K562 (cell line): ENCODE data around the gene FCHSD1. TPM values are rescaled to one million over a fixed set of nuclear protein-coding genes. Genes with fewer than 3 reads are reported as not detected.

Experiments
- BRD4 ChIP-seq: fragments of 200-600 bp; sonication (generic); IDR thresholded peaks from 2 replicates; pipeline ENCODE4 v1.6.1; 2017; ENCODE audit warnings: inconsistent platforms
- ELF4 ChIP-seq: fragments of 450-650 bp; formaldehyde crosslinking; IDR thresholded peaks from 2 replicates; pipeline ENCODE4 v1.4.0; 2022; ENCODE audit warnings: missing genetic modification characterization
- KDM4B ChIP-seq, 2 experiments: fragments of 450-650 bp in 1 of 2; sonication (generic) in 1 of 2; IDR thresholded peaks; 2 replicates each; pipeline ENCODE4 v1.6.1; 2016 to 2017; ENCODE audit warnings: borderline replicate concordance in 2 of 2, antibody characterized with exemption in 1 of 2, low read depth in 1 of 2, mild to moderate bottlenecking in 1 of 2
- L3MBTL2 ChIP-seq: fragments of 450-650 bp; IDR thresholded peaks from 2 replicates; pipeline ENCODE4 v1.6.1; 2016; ENCODE audit warnings: mild to moderate bottlenecking, moderate library complexity
- LARP7 ChIP-seq: fragments of 450-650 bp; IDR thresholded peaks from 2 replicates; pipeline ENCODE4 v1.6.1; 2016
- NR2C1 ChIP-seq, 2 experiments: fragments of 450-650 bp; IDR thresholded peaks; 2 replicates each; pipeline ENCODE4 v1.6.1; 2017; ENCODE audit warnings: mild to moderate bottlenecking in 2 of 2, antibody characterized with exemption in 1 of 2, inconsistent platforms in 1 of 2, missing compliant biosample characterization in 1 of 2, missing genetic modification characterization in 1 of 2
- PCBP1 ChIP-seq: fragments of 200-400 bp; formaldehyde crosslinking; IDR thresholded peaks from 2 replicates; pipeline ENCODE4 v1.6.1; 2018; ENCODE audit warnings: mild to moderate bottlenecking, low read depth, low read length; ENCODE audit not compliant: poor library complexity, severe bottlenecking
- PTRF ChIP-seq: fragments of 450-650 bp; IDR thresholded peaks from 2 replicates; pipeline ENCODE4 v1.6.1; 2016; ENCODE audit warnings: mild to moderate bottlenecking, missing genetic modification characterization, missing compliant biosample characterization
- RBFOX2 ChIP-seq: fragments of 200-400 bp; formaldehyde crosslinking; IDR thresholded peaks from 2 replicates; pipeline ENCODE4 v1.6.1; 2017; ENCODE audit warnings: low read depth, mild to moderate bottlenecking, low read length, moderate library complexity
- RBM14 ChIP-seq: fragments of 200-400 bp; formaldehyde crosslinking; IDR thresholded peaks from 2 replicates; pipeline ENCODE4 v1.6.1; 2018; ENCODE audit warnings: low read depth, mild to moderate bottlenecking, low read length, moderate library complexity, borderline replicate concordance; ENCODE audit not compliant: insufficient read depth
- RUNX1 ChIP-seq: sonication (generic); IDR thresholded peaks from 2 replicates; pipeline ENCODE4 v1.6.1; 2016; ENCODE audit warnings: antibody characterized with exemption, low read depth
- SAFB ChIP-seq: fragments of 200-400 bp; formaldehyde crosslinking; IDR thresholded peaks from 2 replicates; pipeline ENCODE4 v1.6.1; 2017; ENCODE audit warnings: low read depth, low read length, borderline replicate concordance
- TCF3 ChIP-seq: sonication (generic); formaldehyde crosslinking; IDR thresholded peaks from 2 replicates; pipeline ENCODE4 v1.4.0; 2020; ENCODE audit warnings: mild to moderate bottlenecking, missing genetic modification reagents
- TEAD1 ChIP-seq, 2 experiments: fragments of 450-650 bp in 1 of 2; sonication (generic) in 1 of 2; formaldehyde crosslinking; IDR thresholded peaks; 2 replicates each; pipeline versions ENCODE4 v1.4.0 to v1.8.0; 2020 to 2022; ENCODE audit warnings: mild to moderate bottlenecking in 2 of 2, missing genetic modification reagents in 1 of 2
- XRCC4 ChIP-seq: IDR thresholded peaks from one replicate; pipeline ENCODE4 v1.6.1; 2011; ENCODE audit not compliant: insufficient read depth, insufficient read length; ENCODE audit errors: extremely low read depth
- ZNF143 ChIP-seq: sonication (generic); formaldehyde crosslinking; IDR thresholded peaks from 2 replicates; pipeline ENCODE4 v1.9.0; 2022; ENCODE audit warnings: mild to moderate bottlenecking, missing genetic modification reagents
- ZNF232 ChIP-seq: sonication (generic); formaldehyde crosslinking; IDR thresholded peaks from 2 replicates; pipeline ENCODE4 v1.8.0; 2022; ENCODE audit warnings: mild to moderate bottlenecking, missing genetic modification reagents
- ZNF75A ChIP-seq: fragments of 450-650 bp; formaldehyde crosslinking; IDR thresholded peaks from 2 replicates; pipeline ENCODE4 v1.4.0; 2020; ENCODE audit warnings: mild to moderate bottlenecking
- polyA plus RNA-seq, 8 experiments: library from polyadenylated mRNA; depleted of rRNA in 4 of 8; stranded (reverse) in 5 of 8; unstranded in 3 of 8; fragments of >200 nt; fragmentation: Nextera tagmentation in 2 of 8; fragmentation: Illumina TruSeq in 1 of 8; extraction: Ambion mirVana in 2 of 8; extraction: Trizol in 1 of 8; gene quantifications; 2 replicates each; pipeline versions ENCODE4 v1.2.1 to v1.2.3, GENCODE V29; 2011 to 2014; ENCODE audit warnings: inconsistent platforms in 1 of 8, missing spikeins in 1 of 8
- total RNA-seq, 7 experiments: library from RNA; depleted of rRNA in 6 of 7; stranded (reverse); fragments of >200 nt in 6 of 7; fragmentation: Illumina TruSeq in 2 of 7; extraction: Trizol in 2 of 7; gene quantifications; 2 replicates each; pipeline versions ENCODE4 v1.2.1 to v1.2.3, GENCODE V29; 2011 to 2021; ENCODE audit warnings: low replicate concordance in 1 of 7
- TF ChIP-seq, protein P1 (sequence below), 3 experiments: fragments of 200-800 bp in 1 of 3; sonication (Bioruptor generic) in 1 of 3; sonication (generic) in 1 of 3; formaldehyde crosslinking in 1 of 3; IDR thresholded peaks; 2 replicates each; pipeline versions ENCODE4 v1.6.1 to v1.8.0; 2016 to 2022; ENCODE audit warnings: mild to moderate bottlenecking in 2 of 3, missing compliant biosample characterization in 2 of 3, missing genetic modification characterization in 2 of 3, missing genetic modification reagents in 1 of 3
- TF ChIP-seq, protein P2 (sequence below): fragments of 450-650 bp; formaldehyde crosslinking; IDR thresholded peaks from 2 replicates; pipeline ENCODE4 v1.4.0; 2022; ENCODE audit warnings: missing genetic modification characterization
- TF ChIP-seq, protein P3 (sequence below): sonication (generic); formaldehyde crosslinking; IDR thresholded peaks from 2 replicates; pipeline ENCODE4 v1.8.0; 2022; ENCODE audit warnings: mild to moderate bottlenecking, missing genetic modification reagents

The FCHSD1 gene
- total and polyA plus RNA-seq, 9 of the 15 experiments (the other 6 are each of a cell fraction or from before 2014, with no cell fraction given), result 0.35 to 37.5 (median 13.6) TPM

DNA sequence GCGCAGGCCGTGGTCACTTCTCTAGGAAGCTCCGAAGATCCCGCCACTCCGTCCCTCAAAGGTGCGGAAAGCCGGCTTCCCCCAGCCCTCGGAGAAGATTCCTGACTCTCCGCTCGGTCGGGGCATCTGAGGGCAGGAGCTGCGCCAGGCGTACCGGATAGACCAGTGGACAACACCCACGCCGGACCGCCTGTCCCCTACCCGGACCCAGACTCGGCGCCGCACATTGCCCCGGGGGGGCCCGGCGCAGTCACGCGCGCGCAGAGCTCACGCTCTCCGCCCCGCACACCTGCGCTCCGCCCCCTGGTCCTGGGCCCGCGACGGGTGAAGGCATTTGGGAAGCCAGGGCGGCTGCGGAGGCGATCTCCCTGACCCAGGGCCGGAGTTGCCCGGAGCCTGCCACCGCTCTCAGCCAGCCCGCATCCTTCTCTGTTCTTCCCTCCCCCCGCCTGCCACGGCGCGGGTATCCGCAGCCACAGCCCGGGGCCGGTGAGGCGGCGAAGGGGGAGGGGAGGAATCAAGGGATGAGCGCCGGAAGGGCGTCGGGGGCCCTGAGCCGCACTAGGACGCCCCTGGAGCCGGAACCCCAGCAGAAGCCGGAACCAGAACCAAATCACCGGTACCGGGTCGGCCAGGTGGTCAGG, 14.0 kb downstream of the FCHSD1 start (continued):
- TF ChIP-seq PCBP1, result peak; percentile 76
- no peak for TF ChIP-seq XRCC4
- TF ChIP-seq TEAD1 (CRISPR knock-in tag; IDR thresholded peaks at IDR 0.05), result no peak
- TF ChIP-seq ELF4 (CRISPR knock-in tag), result no peak
- TF ChIP-seq RBM14, result peak; percentile 30; the same call in 1 of the 2 replicates
- no peak for TF ChIP-seq ZNF75A
- no peak for TF ChIP-seq KDM4B (IDR thresholded peaks at IDR 0.05; ENCODE audit: borderline replicate concordance in 2 of 2, low read depth in 1 of 2)
- TF ChIP-seq, protein P1, sequence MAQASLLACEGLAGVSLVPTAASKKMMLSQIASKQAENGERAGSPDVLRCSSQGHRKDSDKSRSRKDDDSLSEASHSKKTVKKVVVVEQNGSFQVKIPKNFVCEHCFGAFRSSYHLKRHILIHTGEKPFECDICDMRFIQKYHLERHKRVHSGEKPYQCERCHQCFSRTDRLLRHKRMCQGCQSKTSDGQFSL (CRISPR knock-in tag; IDR thresholded peaks at IDR 0.05), result peak; percentile 78
- TF ChIP-seq, protein P1 (tag; IDR thresholded peaks at IDR 0.05), result no peak
- no peak for TF ChIP-seq RUNX1
- no peak for TF ChIP-seq BRD4
- peak; percentile 32 for TF ChIP-seq L3MBTL2
- TF ChIP-seq, protein P2, sequence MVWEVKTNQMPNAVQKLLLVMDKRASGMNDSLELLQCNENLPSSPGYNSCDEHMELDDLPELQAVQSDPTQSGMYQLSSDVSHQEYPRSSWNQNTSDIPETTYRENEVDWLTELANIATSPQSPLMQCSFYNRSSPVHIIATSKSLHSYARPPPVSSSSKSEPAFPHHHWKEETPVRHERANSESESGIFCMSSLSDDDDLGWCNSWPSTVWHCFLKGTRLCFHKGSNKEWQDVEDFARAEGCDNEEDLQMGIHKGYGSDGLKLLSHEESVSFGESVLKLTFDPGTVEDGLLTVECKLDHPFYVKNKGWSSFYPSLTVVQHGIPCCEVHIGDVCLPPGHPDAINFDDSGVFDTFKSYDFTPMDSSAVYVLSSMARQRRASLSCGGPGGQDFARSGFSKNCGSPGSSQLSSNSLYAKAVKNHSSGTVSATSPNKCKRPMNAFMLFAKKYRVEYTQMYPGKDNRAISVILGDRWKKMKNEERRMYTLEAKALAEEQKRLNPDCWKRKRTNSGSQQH (CRISPR knock-in tag), result no peak
- no peak for TF ChIP-seq SAFB
- no peak for TF ChIP-seq PTRF (tag)
- TF ChIP-seq TCF3 (CRISPR knock-in tag), result no peak
- TF ChIP-seq ZNF232 (CRISPR knock-in tag), result 0 out of 2 replicates have a peak, but pooled peaks have one; percentile 42
- no peak for TF ChIP-seq NR2C1 (IDR thresholded peaks at IDR 0.05)
- no peak for TF ChIP-seq NR2C1 (tag; IDR thresholded peaks at IDR 0.05)
- no peak for TF ChIP-seq ZNF143 (CRISPR knock-in tag)
- TF ChIP-seq RBFOX2, result peak; percentile 68
- TF ChIP-seq LARP7, result no peak
- TF ChIP-seq, protein P3, sequence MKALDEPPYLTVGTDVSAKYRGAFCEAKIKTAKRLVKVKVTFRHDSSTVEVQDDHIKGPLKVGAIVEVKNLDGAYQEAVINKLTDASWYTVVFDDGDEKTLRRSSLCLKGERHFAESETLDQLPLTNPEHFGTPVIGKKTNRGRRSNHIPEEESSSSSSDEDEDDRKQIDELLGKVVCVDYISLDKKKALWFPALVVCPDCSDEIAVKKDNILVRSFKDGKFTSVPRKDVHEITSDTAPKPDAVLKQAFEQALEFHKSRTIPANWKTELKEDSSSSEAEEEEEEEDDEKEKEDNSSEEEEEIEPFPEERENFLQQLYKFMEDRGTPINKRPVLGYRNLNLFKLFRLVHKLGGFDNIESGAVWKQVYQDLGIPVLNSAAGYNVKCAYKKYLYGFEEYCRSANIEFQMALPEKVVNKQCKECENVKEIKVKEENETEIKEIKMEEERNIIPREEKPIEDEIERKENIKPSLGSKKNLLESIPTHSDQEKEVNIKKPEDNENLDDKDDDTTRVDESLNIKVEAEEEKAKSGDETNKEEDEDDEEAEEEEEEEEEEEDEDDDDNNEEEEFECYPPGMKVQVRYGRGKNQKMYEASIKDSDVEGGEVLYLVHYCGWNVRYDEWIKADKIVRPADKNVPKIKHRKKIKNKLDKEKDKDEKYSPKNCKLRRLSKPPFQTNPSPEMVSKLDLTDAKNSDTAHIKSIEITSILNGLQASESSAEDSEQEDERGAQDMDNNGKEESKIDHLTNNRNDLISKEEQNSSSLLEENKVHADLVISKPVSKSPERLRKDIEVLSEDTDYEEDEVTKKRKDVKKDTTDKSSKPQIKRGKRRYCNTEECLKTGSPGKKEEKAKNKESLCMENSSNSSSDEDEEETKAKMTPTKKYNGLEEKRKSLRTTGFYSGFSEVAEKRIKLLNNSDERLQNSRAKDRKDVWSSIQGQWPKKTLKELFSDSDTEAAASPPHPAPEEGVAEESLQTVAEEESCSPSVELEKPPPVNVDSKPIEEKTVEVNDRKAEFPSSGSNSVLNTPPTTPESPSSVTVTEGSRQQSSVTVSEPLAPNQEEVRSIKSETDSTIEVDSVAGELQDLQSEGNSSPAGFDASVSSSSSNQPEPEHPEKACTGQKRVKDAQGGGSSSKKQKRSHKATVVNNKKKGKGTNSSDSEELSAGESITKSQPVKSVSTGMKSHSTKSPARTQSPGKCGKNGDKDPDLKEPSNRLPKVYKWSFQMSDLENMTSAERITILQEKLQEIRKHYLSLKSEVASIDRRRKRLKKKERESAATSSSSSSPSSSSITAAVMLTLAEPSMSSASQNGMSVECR (CRISPR knock-in tag), result no peak
